ENCODE data around the gene CRB3. TPM values are rescaled to one million over a fixed set of nuclear protein-coding genes. Genes with fewer than 3 reads are reported as not detected.

Gene CRB3
- total and polyA plus RNA-seq, 3 donors from 2014 or later: 1.2 to 2.3 (median 2.0) TPM

- TF ChIP-seq CTCF (IDR thresholded peaks at IDR 0.05) (no peak), POLR2A (IDR thresholded peaks at IDR 0.05) (no peak)
- intact Hi-C loops (cut with DNase I; ENCODE audit: low total_unique reads): no loop called here
- no peaks in the 10 kb centered on the region for H3K36me3 ChIP-seq (ENCODE audit: low read depth, missing control alignments)
- H3K27me3 ChIP-seq: no peaks in the 10 kb centered on the region
- no peak for DNase-seq
- no peaks in the 10 kb centered on the region for H3K9me3 ChIP-seq
- H3K4me1 ChIP-seq: peaks cover 13% of the 10 kb centered on the region
- 92 to 94% methylated on average over 15 of the region's 15 CpGs for WGBS, 2 donors
- no peak overlapping the region for H3K4me3 ChIP-seq
- no peak overlapping the region for H3K27ac ChIP-seq
Observed at GRCh38 chr19:6455924-6456323, 8.1 kb upstream of the CRB3 start.

- TF ChIP-seq POLR2A (IDR thresholded peaks at IDR 0.05): no peak
- no peak for TF ChIP-seq CTCF (IDR thresholded peaks at IDR 0.05)
- no peak overlapping the region for H3K4me3 ChIP-seq
- peaks cover 13% of the 10 kb centered on the region for H3K4me1 ChIP-seq
- no peaks in the 10 kb centered on the region for H3K36me3 ChIP-seq (ENCODE audit: low read depth, missing control alignments)
- H3K27ac ChIP-seq: no peak overlapping the region
- no peaks in the 10 kb centered on the region for H3K9me3 ChIP-seq
- DNase-seq: no peak
- 84 to 87% methylated on average over 14 to 17 of the region's 17 CpGs for WGBS, 2 donors
- no peaks in the 10 kb centered on the region for H3K27me3 ChIP-seq
- intact Hi-C loops (cut with DNase I; ENCODE audit: low total_unique reads): no loop called here
Observed at GRCh38 chr19:6457958-6458694, 5.9 kb upstream of the CRB3 start.

GRCh38 chr19:6458695-6459261 is 5.3 kb upstream of the CRB3 start:
- Histone ChIP-seq H3K4me3 (peak overlapping the region; percentile 68 to 72), H3K27me3 (no peaks in the 10 kb centered on the region), H3K9me3 (no peaks in the 10 kb centered on the region), H3K27ac (no peak overlapping the region), H3K4me1 (peaks cover 13% of the 10 kb centered on the region), H3K36me3 (ENCODE audit: low read depth, missing control alignments) (no peaks in the 10 kb centered on the region)
- intact Hi-C loops (cut with DNase I; ENCODE audit: low total_unique reads): no loop called here
- WGBS, 2 donors: 17 to 29% methylated on average over 14 to 16 of the region's 16 CpGs
- no peak for TF ChIP-seq POLR2A (IDR thresholded peaks at IDR 0.05)
- no peak for TF ChIP-seq CTCF (IDR thresholded peaks at IDR 0.05)
- no peak for DNase-seq

- peak within 1 kb of the TSS; percentile 68 to 72 for H3K4me3 ChIP-seq
- no peaks in the 10 kb centered on the region for H3K9me3 ChIP-seq
- TF ChIP-seq POLR2A (IDR thresholded peaks at IDR 0.05) (no peak), CTCF (IDR thresholded peaks at IDR 0.05) (no peak)
- DNase-seq: peak; percentile 68
- intact Hi-C loops (cut with DNase I; ENCODE audit: low total_unique reads): no loop called here
- H3K27ac ChIP-seq: no peak within 1 kb of the TSS
- 0 to 1% methylated on average over 8 to 57 of the region's 70 CpGs for WGBS, 2 donors
- H3K36me3 ChIP-seq (ENCODE audit: low read depth, missing control alignments): no peaks in the 10 kb centered on the region
- no peaks in the 10 kb centered on the region for H3K27me3 ChIP-seq
- peaks cover 13% of the 10 kb centered on the region for H3K4me1 ChIP-seq
Observed at GRCh38 chr19:6459262-6460098, 4.6 kb upstream of the CRB3 start, which contains the start of gene SLC25A23. SLC25A23 (minus strand) TSS chr19:6459792; CDS start chr19:6459628, 164 bp downstream.

Measured in testis (tissue), 3 donors.